ENCODE results near the gene ARSJ.
"Not testable (repeated sequence)": the region's sequence is repeated elsewhere in the genome, so short reads cannot be mapped to it uniquely, and the experiment has no call there.

The ARSJ gene

GRCh38 chr4:114019969-114020358 is 40.5 kb upstream of the ARSJ start:
- no peak for TF ChIP-seq CTCF (IDR thresholded peaks at IDR 0.05; ENCODE audit: low read depth, low read length, missing control alignments)
- H3K4me3 ChIP-seq (replicated peaks; ENCODE audit: low read depth, low read length): no peak overlapping the region
- no peak for DNase-seq (ENCODE audit: extremely low read depth, low read depth)

GRCh38 chr4:114019276-114019968 is 40.0 kb upstream of the ARSJ start:
- DNase-seq (ENCODE audit: extremely low read depth, low read depth): no peak
- no peak for TF ChIP-seq CTCF (IDR thresholded peaks at IDR 0.05; ENCODE audit: low read depth, low read length, missing control alignments)

GRCh38 chr4:114017120-114017917 is 37.9 kb upstream of the ARSJ start:
- H3K4me3 ChIP-seq (replicated peaks; ENCODE audit: low read depth, low read length): no peak overlapping the region
- TF ChIP-seq CTCF (IDR thresholded peaks at IDR 0.05; ENCODE audit: low read depth, low read length, missing control alignments): no peak
- DNase-seq (ENCODE audit: extremely low read depth, low read depth): no peak

More at GRCh38 chr4:114019276-114019968, 40.0 kb upstream of the ARSJ start:
- H3K4me3 ChIP-seq (replicated peaks; ENCODE audit: low read depth, low read length): no peak overlapping the region

- H3K4me3 ChIP-seq (replicated peaks; ENCODE audit: low read depth, low read length): no peak overlapping the region
- peak; percentile 99 for DNase-seq (ENCODE audit: extremely low read depth, low read depth)
- no peak for TF ChIP-seq CTCF (IDR thresholded peaks at IDR 0.05; ENCODE audit: low read depth, low read length, missing control alignments)
Observed at GRCh38 chr4:114015444-114015899, 36.0 kb upstream of the ARSJ start.

GRCh38 chr4:114013201-114013600 is 33.8 kb upstream of the ARSJ start:
- H3K4me3 ChIP-seq (replicated peaks; ENCODE audit: low read depth, low read length); DNase-seq (ENCODE audit: extremely low read depth, low read depth): not testable (repeated sequence)

- TF ChIP-seq CTCF (IDR thresholded peaks at IDR 0.05; ENCODE audit: low read depth, low read length, missing control alignments): no peak
- H3K4me3 ChIP-seq (replicated peaks; ENCODE audit: low read depth, low read length): no peak overlapping the region
- no peak for DNase-seq (ENCODE audit: extremely low read depth, low read depth)
Observed at GRCh38 chr4:114012749-114013148, 33.3 kb upstream of the ARSJ start.

Measured in HFF-Myc (cell line).